ENCODE data around the gene ARCN1. TPM values are rescaled to one million over a fixed set of nuclear protein-coding genes. Genes with fewer than 3 reads are reported as not detected.

The ARCN1 gene
- total RNA-seq, 4 donors from 2014 or later = 75.3 to 227 (median 96.2) TPM

- TF ChIP-seq, protein P1, sequence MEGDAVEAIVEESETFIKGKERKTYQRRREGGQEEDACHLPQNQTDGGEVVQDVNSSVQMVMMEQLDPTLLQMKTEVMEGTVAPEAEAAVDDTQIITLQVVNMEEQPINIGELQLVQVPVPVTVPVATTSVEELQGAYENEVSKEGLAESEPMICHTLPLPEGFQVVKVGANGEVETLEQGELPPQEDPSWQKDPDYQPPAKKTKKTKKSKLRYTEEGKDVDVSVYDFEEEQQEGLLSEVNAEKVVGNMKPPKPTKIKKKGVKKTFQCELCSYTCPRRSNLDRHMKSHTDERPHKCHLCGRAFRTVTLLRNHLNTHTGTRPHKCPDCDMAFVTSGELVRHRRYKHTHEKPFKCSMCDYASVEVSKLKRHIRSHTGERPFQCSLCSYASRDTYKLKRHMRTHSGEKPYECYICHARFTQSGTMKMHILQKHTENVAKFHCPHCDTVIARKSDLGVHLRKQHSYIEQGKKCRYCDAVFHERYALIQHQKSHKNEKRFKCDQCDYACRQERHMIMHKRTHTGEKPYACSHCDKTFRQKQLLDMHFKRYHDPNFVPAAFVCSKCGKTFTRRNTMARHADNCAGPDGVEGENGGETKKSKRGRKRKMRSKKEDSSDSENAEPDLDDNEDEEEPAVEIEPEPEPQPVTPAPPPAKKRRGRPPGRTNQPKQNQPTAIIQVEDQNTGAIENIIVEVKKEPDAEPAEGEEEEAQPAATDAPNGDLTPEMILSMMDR (IDR thresholded peaks at IDR 0.05; ENCODE audit: low read depth) = no peak
Measured at GRCh38 chr11:118649941-118650340, 77.7 kb downstream of the ARCN1 start.

GRCh38 chr11:118650366-118650765, 78.2 kb downstream of the ARCN1 start:
- TF ChIP-seq, protein P1 (IDR thresholded peaks at IDR 0.05; ENCODE audit: low read depth) = no peak

DNA sequence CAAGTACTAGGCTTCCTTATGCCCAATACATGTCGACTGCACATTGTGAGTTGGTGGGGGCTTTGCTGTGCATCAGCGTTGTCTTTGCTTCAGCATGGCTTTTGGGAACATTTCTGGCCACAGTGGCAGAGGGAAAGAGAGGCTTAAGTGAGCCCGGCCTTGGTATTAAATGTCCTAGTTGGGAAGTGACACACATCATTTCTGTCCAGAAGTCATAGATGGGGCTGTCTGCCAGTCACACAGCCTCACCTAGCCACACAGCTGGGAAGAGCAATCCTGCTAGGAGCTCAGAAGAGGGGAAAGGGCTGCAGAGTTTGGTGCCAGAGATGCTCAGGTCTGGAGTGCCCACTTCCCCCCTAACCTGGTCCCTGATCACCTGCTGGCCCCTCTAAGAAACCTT, 79.6 kb downstream of the ARCN1 start:
- TF ChIP-seq, protein P1 (IDR thresholded peaks at IDR 0.05; ENCODE audit: low read depth) = no peak

Small RNA genes lying within 50 kb of the gene (small RNA-seq; reads per million reads assigned to genes)
- not detected for gene RNU6-1157P

Other genes starting within 250 kb of the ARCN1 start
- gene CD3D, start 229.7 kb upstream of the ARCN1 start, total RNA-seq = 1 to 10 TPM in 3 of 4 donors, not detected in 1; 2.0 to 4.9 (median 2.4) TPM
- 1 to 10 TPM in 2 of 4 donors, under 1 TPM in 2; 0.38 to 2.1 (median 1.4) TPM for gene CD3G, start 228.1 kb upstream of the ARCN1 start, total RNA-seq
- gene UBE4A, start 212.8 kb upstream of the ARCN1 start, total RNA-seq = 10 to 100 TPM; 44.8 to 57.7 (median 45.8) TPM
- gene ATP5MG, start 170.8 kb upstream of the ARCN1 start, total RNA-seq = 10 to 100 TPM; 36.1 to 84.5 (median 42.8) TPM
- gene KMT2A, start 135.9 kb upstream of the ARCN1 start, total RNA-seq = 10 to 100 TPM; 62.2 to 81.0 (median 69.8) TPM
- 10 to 100 TPM in 1 of 4 donors, 1 to 10 TPM in 3; 3.1 to 71.0 (median 5.0) TPM for gene TTC36, start 44.9 kb upstream of the ARCN1 start, total RNA-seq
- 10 to 100 TPM in 3 of 4 donors, 1 to 10 TPM in 1; 6.8 to 21.9 (median 14.4) TPM for gene TMEM25, start 41.2 kb upstream of the ARCN1 start, total RNA-seq
- 10 to 100 TPM; 18.1 to 28.4 (median 24.7) TPM for gene IFT46, start 6.5 kb upstream of the ARCN1 start, total RNA-seq
- 100 to 1,000 TPM; 137 to 535 (median 197) TPM for gene PHLDB1, start 35.2 kb downstream of the ARCN1 start, total RNA-seq
- not detected for gene TREH, start 107.2 kb downstream of the ARCN1 start, total RNA-seq
- gene DDX6, start 218.8 kb downstream of the ARCN1 start, total RNA-seq = 100 to 1,000 TPM; 108 to 146 (median 135) TPM

Measured in subcutaneous adipose tissue (tissue), 4 donors.